HL-60 (cell line): ENCODE data around the gene BRICD5.

Experiments
- DNase-seq, 2 experiments: peaks; one replicate each; pipeline ENCODE4 v3.0.0-alpha.2; 2010 to 2020; ENCODE audit warnings: low read depth in 1 of 2, low spot score in 1 of 2
- H3K27ac ChIP-seq: fragments of 250-450 bp; sonication (Bioruptor Pico); replicated peaks from 2 replicates; pipeline ENCODE4 v1.5.1; 2020; ENCODE audit warnings: mild to moderate bottlenecking, moderate library complexity
- H3K27me3 ChIP-seq: fragments of 250-450 bp; sonication (Bioruptor Pico); 2 replicates; pipeline ENCODE4 v1.5.1; 2021; ENCODE audit warnings: mild to moderate bottlenecking, moderate library complexity; ENCODE audit not compliant: insufficient read depth, poor library complexity, severe bottlenecking
- H3K4me3 ChIP-seq: replicated peaks from 2 replicates; pipeline ENCODE4 v1.5.1; 2011; ENCODE audit warnings: mild to moderate bottlenecking, control low read depth, low read length; ENCODE audit not compliant: insufficient read depth
- CTCF ChIP-seq: IDR thresholded peaks from one replicate; pipeline ENCODE4 v1.5.1; 2011; ENCODE audit warnings: low read length, control low read depth, inconsistent platforms; ENCODE audit not compliant: insufficient read depth
- GABPA ChIP-seq: IDR thresholded peaks from 2 replicates; pipeline ENCODE4 v1.6.1; 2012; ENCODE audit warnings: low read depth
- POLR2AphosphoS5 ChIP-seq: IDR thresholded peaks from 2 replicates; pipeline ENCODE4 v1.6.1; 2012; ENCODE audit warnings: low read depth
- REST ChIP-seq: IDR thresholded peaks from 2 replicates; pipeline ENCODE4 v1.6.1; 2012; ENCODE audit warnings: low read depth; ENCODE audit not compliant: insufficient replicate concordance
- SPI1 ChIP-seq: IDR thresholded peaks from 2 replicates; pipeline ENCODE4 v1.6.1; 2012; ENCODE audit warnings: low read depth, mild to moderate bottlenecking, borderline replicate concordance

The BRICD5 gene

DNA sequence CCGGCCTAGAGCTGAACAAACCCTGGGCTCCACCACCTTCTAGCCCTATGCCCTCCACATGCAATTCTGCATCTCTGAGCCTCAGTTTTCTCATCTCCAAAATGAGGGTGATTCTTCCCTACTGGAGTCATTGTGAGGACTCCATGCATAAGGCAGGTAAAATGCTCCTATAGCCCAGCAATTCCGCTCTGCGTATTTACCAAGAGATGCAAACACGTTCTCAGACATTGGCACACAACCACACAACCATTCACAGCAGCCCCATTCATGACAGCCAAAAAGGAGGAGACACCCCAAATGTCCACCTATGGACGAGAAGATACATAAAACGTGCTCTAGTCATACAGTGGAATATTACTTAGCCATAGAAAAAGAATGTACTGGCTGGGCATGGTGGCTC lies 10.3 kb downstream of the BRICD5 start:
- no peak for TF ChIP-seq REST
- TF ChIP-seq SPI1: no peak
- TF ChIP-seq POLR2AphosphoS5: no peak
- TF ChIP-seq CTCF: no peak
- TF ChIP-seq GABPA: no peak
- DNase-seq: no peak
- peaks cover 21% of the 10 kb centered on the region for H3K27me3 ChIP-seq
- H3K27ac ChIP-seq: no peak overlapping the region
- H3K4me3 ChIP-seq: no peak overlapping the region

- no peak overlapping the region for H3K4me3 ChIP-seq
- no peak for TF ChIP-seq CTCF
- no peak for TF ChIP-seq GABPA
- TF ChIP-seq POLR2AphosphoS5: no peak
- no peak for DNase-seq
- H3K27me3 ChIP-seq: peaks cover 27% of the 10 kb centered on the region
- H3K27ac ChIP-seq: no peak overlapping the region
Observed at GRCh38 chr16:2199621-2200139, 11.0 kb downstream of the BRICD5 start.

DNA sequence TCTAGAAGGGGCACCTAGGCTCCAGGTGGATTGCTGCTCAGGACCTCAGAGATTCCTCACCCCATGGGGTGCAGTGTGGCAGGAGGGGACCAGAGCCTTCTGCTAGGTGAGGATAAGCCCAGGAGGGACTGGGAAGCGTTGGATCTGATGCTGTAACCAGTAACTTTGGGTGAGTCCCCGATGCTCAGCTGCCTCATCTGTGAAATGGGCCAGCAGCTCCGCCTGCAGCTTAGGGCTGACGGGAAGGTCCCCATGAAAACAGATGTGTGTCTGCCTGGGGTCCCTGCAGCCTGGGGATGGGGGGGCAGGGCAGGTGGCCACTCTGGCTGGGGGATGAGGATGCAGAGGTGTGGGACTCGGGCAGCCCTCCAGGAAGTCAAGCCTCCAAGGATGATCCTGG lies 11.6 kb downstream of the BRICD5 start:
- Histone ChIP-seq H3K4me3 (no peak overlapping the region), H3K27me3 (peaks cover 32% of the 10 kb centered on the region), H3K27ac (no peak overlapping the region)
- no peak for DNase-seq
- no peak for TF ChIP-seq REST
- TF ChIP-seq CTCF: no peak
- no peak for TF ChIP-seq SPI1
- TF ChIP-seq POLR2AphosphoS5: no peak
- TF ChIP-seq GABPA: no peak

- H3K27me3 ChIP-seq: peaks cover 35% of the 10 kb centered on the region
- H3K4me3 ChIP-seq: no peak overlapping the region
- DNase-seq: no peak
- TF ChIP-seq POLR2AphosphoS5 (no peak), CTCF (no peak), GABPA (no peak), SPI1 (no peak), REST (no peak)
- no peak overlapping the region for H3K27ac ChIP-seq
Observed at GRCh38 chr16:2198283-2198682, 12.4 kb downstream of the BRICD5 start.
